ENCODE measurements around the gene CENPN.

The CENPN gene

DNA sequence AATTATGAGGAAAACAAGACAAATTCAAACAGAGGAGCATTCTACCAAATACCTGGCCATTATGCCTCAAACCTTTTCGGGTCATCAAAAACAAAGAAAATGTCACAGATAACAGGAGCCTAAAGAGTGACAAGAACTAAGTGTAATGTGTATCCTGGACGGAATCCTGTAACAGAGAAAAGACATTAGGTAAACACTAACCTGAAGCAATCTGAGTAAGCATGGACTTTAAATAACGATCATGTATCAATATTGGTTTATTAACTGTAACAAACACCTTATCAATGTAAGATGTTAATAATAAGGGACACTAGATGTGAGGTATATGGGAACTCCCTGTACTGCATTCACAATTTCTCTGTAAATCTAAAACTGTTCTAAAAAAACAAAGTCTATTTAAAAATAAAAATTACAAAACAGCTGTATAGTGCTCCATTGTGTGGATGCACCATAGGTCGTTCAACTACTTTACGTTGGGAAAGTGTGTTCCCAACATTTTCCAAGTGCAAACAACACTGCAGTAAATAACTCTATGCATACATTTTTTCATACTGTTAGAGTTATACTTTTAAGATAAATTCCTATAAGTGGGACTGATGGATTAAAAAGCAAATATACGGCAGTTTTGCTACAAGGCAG is 15.1 kb upstream of the CENPN start:
- no peak for DNase-seq (ENCODE audit: low read depth)

DNA sequence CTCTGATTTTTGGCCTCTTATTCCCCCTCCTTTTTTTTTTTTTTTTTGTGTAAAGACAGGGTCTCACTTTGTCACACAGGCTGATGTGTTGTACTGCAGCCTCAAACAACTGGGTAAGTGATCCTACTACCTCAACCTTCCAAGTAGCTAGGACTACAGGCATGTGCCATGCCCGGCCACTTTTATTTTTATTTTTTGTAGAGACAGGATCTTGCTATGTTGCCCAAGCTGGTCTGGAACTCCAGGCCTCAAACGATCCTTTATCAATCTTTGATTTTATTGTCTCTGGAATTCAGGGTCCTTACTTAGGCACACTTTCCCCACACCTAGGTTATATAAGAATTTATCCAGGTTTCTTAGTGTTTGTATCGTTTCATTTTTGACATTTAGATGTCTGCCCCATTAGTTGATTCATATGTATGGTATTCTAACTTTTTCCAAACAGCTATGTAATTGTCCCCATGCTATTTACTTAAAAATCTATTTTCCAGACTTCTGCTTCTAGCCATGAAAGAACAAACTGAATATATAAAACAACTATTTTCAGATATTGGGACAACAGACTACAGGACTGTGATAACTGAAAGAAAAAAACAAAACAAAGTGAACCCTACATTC is 14.2 kb upstream of the CENPN start:
- no peak for DNase-seq (ENCODE audit: low read depth)

DNA sequence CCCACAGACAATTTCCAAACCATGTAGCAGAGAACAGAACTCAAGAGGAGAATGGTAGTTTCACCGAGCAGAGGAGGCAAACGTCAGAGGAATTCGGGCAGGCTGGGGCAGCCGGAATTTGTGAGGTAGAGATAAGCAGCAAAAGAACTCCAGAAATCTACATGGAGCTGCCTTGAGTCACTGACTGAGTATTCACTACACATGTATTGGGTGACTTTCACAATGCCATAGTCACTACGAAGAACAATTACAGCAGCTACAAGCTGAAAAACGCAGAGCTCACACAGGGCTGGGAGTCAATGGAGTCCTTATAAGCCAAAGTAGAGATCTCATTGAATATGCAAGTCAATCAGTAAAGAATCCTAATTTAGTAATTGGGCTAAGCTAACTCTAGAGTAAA is 13.7 kb upstream of the CENPN start:
- no peak for DNase-seq (ENCODE audit: low read depth)

DNA sequence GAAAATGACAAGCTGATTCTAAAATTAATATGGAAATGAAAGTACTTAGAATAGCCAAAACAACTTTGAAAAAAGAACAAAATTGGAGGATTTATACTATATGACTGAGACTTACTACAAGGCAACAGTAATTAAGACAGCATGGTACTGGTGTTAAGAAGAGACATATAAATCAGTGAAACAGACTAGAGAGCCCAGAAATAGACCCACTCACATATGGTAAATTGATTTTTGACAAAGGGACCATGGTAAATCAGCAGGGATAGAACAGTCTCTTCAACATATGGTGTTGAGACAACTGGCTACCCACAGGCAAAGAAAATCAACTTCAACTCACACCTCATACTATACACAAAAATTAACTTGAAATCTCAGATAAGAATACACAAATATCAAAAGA is 13.2 kb upstream of the CENPN start:
- DNase-seq (ENCODE audit: low read depth), result no peak

DNA sequence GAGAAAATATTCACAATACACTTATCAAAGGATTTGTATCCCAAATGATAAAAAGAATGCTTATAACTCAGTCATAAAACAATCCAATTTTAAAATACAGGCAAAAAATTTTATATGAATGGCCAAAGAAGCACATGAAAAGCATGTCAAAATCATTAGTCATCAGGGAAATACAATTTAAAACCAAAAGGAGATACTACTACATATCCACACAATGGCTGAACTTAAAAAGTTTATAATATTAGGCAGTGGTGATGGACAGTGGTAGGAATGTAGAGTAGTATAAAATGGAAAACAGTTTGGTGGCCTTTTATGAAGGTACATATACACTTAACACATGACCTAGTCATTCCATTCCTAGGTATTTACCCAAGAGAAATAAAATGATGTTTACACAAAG is 12.6 kb upstream of the CENPN start:
- no peak for DNase-seq (ENCODE audit: low read depth)

DNA sequence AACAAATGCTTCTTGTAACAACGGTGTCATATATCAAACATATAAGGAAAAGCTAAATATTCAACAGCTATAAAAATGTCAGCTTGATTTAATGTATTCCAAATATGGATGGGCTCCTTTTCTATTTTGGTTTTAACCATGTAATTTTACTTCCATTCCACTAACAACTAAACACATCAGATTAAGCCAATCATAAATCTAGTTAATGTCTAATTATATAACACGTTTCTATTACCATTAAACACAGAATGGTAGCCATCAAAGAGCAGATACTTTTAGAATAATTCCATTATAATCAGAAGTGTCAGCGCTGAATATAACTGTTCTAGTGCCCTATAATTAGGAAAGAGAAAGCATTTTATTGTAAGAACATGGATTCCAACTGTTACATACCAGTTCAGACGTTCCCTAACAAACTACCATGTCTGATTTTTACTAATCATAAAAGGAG is 10.3 kb upstream of the CENPN start:
- DNase-seq (ENCODE audit: low read depth), result no peak

DNA sequence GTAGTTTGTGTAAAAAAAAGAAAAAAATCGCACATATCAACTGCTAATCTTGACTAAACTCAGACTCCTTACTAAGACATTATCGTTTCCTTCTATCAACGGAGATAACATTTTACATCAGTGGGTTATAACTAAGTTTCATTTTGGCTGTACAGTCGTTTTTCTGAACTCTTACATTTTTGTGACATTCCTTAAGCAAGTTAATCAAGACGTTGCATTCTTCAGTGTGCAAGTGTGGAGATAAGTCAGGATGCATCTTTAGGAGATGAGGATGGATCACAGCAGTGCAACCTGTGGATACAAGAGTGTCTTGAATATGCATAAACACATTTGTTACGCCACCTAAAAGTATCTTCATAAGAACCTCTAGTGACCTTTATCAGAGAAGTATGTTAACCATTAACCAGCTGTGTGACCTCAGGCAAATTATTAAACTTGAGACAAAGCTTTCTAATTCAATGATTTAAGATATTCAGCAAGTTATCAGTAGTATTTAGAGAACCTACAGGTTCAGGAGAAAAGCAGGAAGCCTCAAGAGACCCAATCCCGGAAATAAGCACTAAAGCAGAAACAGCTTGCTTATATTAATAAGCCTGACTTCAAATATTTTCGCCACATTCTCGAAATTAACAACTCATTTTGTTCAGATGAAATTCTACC is 9.7 kb upstream of the CENPN start:
- DNase-seq (ENCODE audit: low read depth), result no peak

DNA sequence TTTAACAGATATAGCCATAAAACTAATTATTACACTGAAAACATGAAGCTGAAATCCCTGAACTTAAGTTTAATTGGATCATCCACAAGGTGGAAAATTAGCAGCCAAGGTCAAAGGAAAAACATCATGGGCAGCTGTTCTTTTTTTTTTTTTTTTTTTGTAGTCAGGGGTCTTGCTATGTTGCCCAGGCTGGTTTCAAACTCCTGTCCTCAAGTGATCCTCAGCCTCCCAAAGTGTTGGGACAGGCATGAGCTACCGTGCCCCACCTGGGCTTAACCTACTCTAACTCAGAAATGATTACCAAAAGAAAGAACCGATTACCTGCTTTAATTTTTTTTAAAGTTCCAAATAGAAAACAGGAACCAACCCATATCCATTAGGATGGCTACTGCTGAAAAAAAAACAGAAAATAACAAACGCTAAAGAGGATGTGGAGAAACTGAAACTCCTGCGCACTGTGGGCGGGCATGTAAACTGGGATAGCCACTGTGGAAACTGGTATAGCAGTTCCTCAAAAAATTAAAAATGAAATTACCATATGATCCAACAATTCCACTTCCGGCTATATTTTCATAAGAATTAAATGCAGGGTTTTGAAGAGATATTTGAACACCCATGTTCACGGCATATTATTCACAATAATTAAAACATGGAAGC is 8.9 kb upstream of the CENPN start:
- DNase-seq (ENCODE audit: low read depth), result no peak

DNA sequence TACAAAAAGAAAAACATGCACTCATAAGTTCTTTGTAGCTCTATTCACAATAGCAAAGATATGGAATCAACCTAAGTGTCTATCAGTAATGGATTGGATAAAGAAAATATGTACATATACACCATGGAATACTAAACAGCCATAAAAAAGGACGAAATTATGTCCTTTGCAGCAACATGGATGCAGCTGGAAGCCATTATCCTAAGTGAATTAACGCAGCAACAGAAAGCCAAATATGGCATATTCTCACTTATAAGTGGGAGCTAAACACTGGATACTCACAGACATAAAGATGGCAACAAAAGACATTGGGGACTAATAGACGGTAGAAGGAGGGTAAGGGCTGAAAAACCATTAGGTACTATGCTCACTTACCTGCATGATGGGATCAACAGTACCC is 6.1 kb upstream of the CENPN start:
- no peak for DNase-seq (ENCODE audit: low read depth)

DNA sequence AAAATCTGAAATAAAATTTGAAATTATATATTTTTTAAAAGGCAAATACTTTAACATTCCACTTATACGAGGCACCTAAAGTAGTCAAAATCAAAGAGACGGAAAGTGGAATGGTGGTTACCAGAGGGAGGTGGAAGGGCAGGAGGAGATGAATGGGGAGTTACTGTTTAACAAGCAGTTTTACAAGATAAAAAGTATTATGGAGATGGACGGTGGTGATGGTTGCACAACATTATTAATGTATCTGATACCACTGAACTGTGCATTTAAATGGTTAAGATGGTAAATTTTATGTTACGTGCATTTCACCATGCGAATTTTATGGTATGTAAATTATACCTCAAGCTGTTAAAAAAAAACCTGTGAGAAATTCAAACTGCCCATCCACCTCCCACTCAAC is 5.7 kb upstream of the CENPN start:
- DNase-seq (ENCODE audit: low read depth), result no peak

DNA sequence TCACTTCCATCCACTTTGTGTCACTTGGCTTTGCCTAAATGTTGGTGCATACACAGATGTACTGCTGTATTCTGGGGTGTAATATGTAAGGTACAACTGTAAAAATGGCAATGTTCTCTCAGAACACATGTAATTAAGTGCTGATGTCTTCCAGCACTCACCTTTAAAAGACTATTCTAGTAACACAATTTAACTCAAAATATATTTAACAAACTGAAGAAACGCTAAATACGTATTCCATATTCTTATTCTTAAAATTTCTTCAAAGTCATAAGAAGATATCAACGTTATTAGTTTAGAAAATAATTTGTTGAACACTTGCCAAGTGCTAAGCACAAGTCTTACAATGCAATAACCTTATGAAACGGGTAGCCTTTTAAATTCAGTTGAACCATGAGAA is 4.0 kb upstream of the CENPN start:
- no peak for DNase-seq (ENCODE audit: low read depth)

DNA sequence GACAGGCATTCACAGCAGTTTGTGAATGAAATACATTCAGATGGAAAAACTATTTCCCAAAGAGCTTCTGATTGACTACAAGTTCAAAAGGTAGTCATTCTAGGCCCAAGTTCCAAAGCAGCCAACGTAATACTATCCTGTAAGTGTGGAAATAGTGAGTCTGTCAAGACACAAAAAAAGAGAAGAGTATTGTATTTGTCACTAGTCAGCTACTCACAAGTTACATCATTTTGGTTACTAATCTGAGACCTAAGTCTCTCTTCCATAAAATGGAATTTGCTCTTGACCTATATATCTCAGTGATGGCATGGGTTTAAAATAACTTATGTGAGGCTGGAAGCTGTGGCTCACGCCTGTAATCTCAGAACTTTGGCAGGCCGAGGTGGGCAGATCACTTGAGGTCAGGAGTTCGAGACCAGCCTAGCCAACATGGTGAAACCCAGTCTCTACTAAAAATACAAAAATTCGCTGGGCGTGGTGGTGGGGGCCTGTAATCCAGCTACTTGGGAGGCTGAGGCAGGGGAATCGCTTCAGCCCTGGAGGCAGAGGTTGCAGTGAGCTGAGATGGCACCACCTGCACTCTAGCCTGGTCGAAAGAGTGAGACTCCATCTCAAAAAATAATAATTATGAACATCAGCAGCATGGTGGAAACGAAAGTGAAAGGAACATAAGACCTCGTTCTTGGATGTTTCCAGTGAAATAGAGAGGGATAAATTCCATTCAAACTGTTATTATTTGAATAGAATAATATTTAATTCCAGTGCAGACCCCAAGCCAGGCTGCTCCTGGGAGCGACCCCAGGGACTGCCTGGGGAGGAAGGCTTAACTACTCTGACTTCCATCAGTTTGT is 3.2 kb upstream of the CENPN start:
- no peak for DNase-seq (ENCODE audit: low read depth)

DNA sequence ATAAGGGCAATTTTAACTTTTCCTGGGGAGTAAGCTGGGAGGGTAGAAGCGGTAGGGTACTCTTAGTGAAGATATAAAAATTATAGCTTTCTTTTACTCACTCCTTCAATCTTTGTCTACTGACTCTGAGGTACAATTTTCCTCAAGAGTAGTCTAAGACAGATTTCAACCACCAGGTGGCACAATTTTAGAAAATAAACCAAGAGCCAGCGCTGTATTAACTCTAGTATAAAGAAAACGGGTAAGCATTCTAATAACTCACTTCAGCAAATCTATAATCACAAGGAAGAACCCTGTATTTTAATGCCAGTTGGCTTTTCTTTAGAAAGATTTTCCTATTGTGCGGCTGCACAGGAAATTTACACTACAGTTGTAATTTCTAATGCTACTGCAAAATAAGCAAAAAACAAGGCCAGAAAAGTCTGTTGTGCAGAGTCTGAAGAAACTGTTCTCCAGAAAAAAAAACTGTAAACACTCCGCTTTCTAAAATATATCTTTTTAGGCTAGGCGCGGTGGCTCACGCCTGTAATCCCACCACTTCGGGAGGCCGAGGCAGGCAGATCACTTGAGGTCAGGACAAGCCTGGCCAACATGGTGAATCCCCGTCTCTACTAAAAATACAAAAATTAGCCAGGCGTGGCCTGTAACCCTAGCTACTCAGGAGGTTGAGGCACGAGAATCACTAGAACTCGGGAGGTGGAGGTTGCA is 2.2 kb upstream of the CENPN start:
- no peak for DNase-seq (ENCODE audit: low read depth)

DNA sequence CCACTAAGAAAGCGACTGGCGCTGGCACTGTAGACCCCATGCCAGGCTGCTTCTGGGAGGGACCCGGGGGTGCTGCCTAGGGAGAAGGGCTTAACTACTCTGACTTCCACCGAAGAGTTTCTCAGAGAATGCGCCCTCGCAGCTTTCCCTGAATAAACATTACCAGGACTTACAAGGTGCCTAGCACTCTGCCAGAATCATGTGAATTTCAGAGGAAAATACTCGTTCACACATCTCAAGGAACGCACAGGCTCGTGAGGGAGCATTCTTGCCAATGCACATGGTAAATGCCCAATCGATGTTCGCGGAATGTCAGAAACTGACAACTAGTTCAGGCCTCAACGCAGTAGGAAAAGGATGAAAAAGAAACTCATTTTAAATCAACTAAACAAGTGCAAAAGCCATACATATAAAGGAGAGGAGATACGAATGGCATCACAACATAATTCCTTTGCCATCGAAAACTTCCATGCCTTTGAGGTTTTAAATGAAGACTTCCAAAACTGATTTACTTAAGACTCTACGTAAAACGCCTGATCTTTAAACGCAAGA is 1.3 kb upstream of the CENPN start:
- DNase-seq (ENCODE audit: low read depth), result no peak

DNA sequence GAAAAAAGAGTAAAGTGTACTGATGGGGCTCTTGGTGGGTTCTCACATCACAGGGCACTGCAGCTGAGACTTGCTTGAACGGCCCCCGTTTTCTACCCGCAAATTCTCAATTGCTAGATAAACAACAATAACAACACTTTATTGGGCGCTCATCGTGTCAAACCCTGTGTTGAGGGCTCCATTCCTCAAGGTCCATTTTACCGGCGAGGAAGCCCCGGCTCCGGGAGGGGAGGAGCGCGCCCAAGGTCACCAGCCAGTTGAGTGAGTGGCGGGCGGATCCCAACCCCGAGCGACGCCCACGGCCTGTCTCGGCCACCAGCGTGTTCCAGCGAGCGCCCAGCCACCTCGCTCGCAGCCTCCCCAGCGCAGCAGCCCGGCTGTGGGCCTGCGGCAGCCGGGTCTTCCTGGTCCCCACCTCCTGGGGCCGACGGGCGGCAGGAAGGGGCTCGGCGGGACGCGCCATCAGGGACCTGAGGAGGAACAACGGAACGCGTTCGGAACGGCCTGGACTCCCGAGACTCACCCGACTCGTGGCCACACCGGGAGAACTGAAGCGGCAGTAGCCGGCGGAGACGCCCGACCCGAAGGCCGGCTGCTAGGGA is 702 bp upstream of the CENPN start:
- peak; percentile 56 for DNase-seq (ENCODE audit: low read depth)

DNA sequence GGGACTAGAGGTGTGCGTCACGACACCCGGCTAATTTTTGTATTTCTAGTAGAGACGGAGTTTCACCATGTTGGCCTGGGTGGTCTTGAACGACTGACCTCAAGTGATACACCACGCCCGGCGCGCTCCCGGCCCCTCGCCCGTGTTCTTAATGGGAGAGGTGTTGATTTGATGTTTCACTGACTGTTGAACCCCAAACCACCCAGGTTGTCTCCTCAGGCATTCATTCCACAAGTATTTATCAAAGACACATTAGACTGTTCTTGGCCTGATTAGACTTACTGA is 1.4 kb downstream of the CENPN start:
- DNase-seq (ENCODE audit: low read depth), result no peak

DNA sequence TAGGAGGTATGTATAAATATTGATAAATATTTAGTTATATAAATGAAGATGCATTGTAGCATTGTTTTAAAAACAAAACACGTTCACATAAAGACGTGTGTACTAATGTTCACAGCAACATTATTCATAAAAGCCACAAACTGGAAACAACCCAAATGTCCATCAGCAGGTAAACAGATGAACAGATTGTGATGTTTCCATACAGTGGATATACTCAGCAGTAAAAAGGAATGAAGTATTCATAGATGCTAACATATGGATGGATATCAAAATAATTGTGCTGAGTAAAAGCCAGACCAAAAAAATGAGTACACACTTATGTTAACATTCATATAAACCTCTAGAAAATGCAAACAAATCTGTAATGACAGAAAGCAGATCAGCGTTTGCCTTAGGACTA is 6.0 kb downstream of the CENPN start:
- DNase-seq (ENCODE audit: low read depth), result no peak

DNA sequence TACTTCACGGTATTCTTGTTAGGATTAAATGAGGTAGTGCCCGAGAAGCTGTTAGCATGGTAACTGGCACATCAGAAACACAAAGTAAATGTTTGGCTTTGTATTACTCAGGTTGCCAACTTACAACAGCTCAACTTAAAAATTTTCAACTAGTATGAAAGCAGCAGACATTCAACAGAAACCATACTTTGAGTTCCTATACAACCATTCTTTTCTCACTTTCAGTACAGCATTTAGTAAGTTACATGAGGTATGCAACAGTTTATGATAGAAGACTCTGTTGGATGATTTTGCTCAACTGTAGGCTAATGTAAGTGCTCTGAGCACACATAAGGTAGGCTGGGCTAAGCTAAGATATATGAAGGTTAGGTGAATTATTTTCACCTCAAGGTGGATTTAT is 7.7 kb downstream of the CENPN start:
- no peak for DNase-seq (ENCODE audit: low read depth)

DNA sequence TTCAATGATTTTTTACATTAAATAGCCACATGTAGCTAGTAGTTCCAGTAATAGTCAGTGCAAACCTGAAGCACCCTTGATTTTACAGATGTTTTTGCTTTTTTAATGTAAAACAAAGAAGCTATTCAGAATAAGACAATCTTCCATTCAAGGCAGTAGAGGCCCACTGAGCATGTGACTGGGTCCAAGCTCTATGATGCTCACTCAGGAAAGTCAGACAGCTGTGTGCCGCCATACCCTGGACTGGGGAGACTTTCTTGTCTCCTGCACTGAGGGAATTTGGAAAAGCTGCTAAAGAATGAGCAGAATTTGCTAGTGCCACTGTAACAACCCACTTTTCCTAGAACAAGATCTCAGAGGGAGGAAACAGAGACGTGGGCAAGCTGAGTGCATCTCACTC is 11.5 kb downstream of the CENPN start:
- DNase-seq (ENCODE audit: low read depth), result no peak

DNA sequence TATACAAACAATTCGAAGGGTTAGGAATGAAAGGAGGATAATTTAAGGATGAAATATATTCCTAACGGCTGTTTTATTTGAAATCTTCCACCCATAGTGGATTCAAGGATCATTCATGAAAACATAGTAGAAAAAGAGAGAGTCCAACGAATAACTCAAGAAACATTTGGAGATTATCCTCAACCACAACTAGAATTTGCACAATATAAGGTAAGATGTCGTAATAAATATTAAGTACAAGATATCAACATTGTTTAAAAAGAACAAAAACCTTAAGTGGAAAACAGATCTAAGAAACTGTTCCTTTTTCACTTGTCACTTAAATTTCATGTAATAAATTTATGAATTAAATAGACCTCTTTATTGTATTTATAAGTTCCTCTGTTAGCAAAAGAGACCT is 19.4 kb downstream of the CENPN start:
- DNase-seq (ENCODE audit: low read depth), result no peak

DNA sequence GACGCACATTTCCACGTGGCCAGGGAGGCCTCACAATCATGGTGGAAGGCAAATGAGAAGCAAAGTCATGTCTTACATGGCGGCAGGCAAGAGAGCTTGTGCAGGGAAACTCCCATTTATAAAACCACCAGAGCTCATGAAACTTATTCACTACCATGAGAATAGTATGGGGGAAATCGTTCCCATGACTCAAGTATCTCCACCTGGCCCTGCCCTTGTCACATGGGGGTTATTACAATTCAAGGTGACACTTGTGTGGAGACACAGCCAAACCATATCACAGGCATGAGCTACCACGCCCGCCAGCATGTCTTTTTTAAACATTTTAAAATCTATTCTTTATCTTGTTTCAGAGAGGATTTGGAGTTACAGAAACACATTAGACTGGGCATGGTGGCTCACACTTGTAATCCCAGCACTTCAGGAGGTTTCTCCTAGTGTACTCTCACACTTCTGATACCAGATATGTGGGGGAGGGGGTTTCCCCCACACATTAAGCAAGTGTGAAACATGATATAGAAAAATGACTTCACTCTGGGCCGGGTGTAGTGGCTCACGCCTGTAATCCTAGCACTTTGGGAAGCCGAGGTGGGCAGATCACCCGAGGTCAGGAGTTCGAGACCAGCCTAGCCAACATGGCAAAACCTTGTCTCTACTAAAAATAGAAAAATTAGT is 23.1 kb downstream of the CENPN start:
- no peak for DNase-seq (ENCODE audit: low read depth)

Measured in T-helper 22 cell (primary cell).